A673 (cell line): ENCODE data around the gene MRPL44. TPM values are rescaled to one million over a fixed set of nuclear protein-coding genes. Genes with fewer than 3 reads are reported as not detected.
A peak's percentile ranks its signal among the peaks of the same experiment; 100 is the strongest.

Experiments
- BruUV-seq: library from RNA; stranded (reverse); fragments of 400-500 nt; replicated peaks from 2 replicates; lab custom pipeline; 2021; lab: Mats Ljungman, UMichigan
- CTCF ChIA-PET: fragments of 300-600 bp; sonication (Branson Sonifier 250); formaldehyde crosslinking; loops from one replicate; lab custom pipeline; 2022; ENCODE audit warnings: antibody characterized with exemption; lab: Charles Lee
- POLR2A ChIA-PET: fragments of 300-600 bp; sonication (Branson Sonifier 250); formaldehyde crosslinking; loops from one replicate; lab custom pipeline; 2022; ENCODE audit warnings: antibody characterized with exemption; ENCODE audit not compliant: low non-redundant PET; lab: Charles Lee
- DNase-seq: peaks from one replicate; pipeline ENCODE4 v3.0.0-alpha.2; 2015; ENCODE audit warnings: low spot score
- H3K27ac ChIP-seq: fragments of 200-600 bp; sonication (generic); 2 replicates; pipeline ENCODE4 v1.5.1; 2016; ENCODE audit warnings: mixed run types, low read depth, mild to moderate bottlenecking, mixed read lengths, antibody characterized with exemption, low read length; ENCODE audit not compliant: poor library complexity, severe bottlenecking
- H3K27me3 ChIP-seq: fragments of 200-600 bp; sonication (generic); replicated peaks from 2 replicates; pipeline ENCODE4 v1.6.1; 2017; ENCODE audit warnings: mixed run types, low read depth, mild to moderate bottlenecking, mixed read lengths, antibody characterized with exemption, low read length; ENCODE audit not compliant: insufficient read depth, poor library complexity
- H3K36me3 ChIP-seq: fragments of 200-600 bp; sonication (generic); 2 replicates; pipeline ENCODE4 v1.6.1; 2016; ENCODE audit warnings: mixed run types, mild to moderate bottlenecking, mixed read lengths, antibody characterized with exemption, low read length; ENCODE audit not compliant: insufficient read depth, poor library complexity, severe bottlenecking
- H3K4me1 ChIP-seq: fragments of 200-600 bp; sonication (generic); 2 replicates; pipeline ENCODE4 v1.6.1; 2017; ENCODE audit warnings: mixed run types, mild to moderate bottlenecking, mixed read lengths, antibody characterized with exemption, low read length; ENCODE audit not compliant: insufficient read depth, poor library complexity, severe bottlenecking
- H3K4me3 ChIP-seq: fragments of 200-600 bp; sonication (generic); 2 replicates; pipeline ENCODE4 v1.5.1; 2016; ENCODE audit warnings: low read depth, mixed run types, mild to moderate bottlenecking, mixed read lengths, low read length; ENCODE audit not compliant: poor library complexity, severe bottlenecking
- H3K9me3 ChIP-seq: fragments of 200-600 bp; sonication (generic); 2 replicates; pipeline ENCODE4 v1.6.1; 2016; ENCODE audit warnings: mixed run types, low read depth, mild to moderate bottlenecking, mixed read lengths, antibody characterized with exemption, low read length; ENCODE audit not compliant: poor library complexity, severe bottlenecking
- EZH2 ChIP-seq: fragments of 200-600 bp; sonication (generic); IDR thresholded peaks from 2 replicates; pipeline ENCODE4 v1.6.1; 2017; ENCODE audit warnings: borderline replicate concordance, low read depth, mild to moderate bottlenecking, mixed read lengths, antibody characterized with exemption, low read length; ENCODE audit not compliant: poor library complexity, severe bottlenecking
- intact Hi-C: fragments of 100-400 bp; cut with micrococcal nuclease; formaldehyde crosslinking; loops from one replicate; pipeline ENCODE4 v1.10.0; 2022; ENCODE audit not compliant: unreplicated experiment
- total RNA-seq: library from RNA; stranded (reverse); gene quantifications from 2 replicates; pipeline ENCODE4 v1.2.3, GENCODE V29; 2021
- TF ChIP-seq, protein P1 (sequence below): fragments of 300-800, 200-600 bp; sonication (generic); conservative IDR thresholded peaks from 2 replicates; pipeline ENCODE4 v1.5.1; 2017; ENCODE audit warnings: low read depth, mild to moderate bottlenecking, antibody characterized with exemption, low read length, moderate library complexity, mixed read lengths

The MRPL44 gene
- total RNA-seq, 1 experiment from 2014 or later, result 38.3 TPM

DNA sequence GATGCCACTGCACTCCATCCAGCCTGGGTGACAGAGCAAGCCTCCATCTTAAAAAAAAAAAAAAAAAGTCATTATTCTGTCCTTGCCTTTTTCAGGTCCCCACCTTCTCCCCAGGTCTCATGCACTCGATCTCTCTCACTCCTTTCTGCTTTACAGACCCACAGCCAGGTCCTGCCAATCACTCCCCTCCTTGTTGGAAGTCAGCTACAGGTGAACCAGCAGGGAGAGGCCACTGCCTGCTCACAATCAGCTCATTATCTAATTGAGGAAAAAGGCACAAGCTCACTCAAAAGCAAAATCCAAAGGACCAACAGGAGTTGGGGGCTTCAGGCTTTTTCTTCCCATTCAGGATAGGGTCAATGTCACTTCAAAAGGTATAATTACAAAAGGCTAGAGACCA lies 14.1 kb upstream of the MRPL44 start:
- H3K36me3 ChIP-seq, result peaks cover 3% of the 10 kb centered on the region
- peak overlapping the region; percentile 97 for H3K27ac ChIP-seq
- DNase-seq, result no peak
- H3K9me3 ChIP-seq, result no peaks in the 10 kb centered on the region
- intact Hi-C loops, result no loop called here
- peak overlapping the region; percentile 97 for H3K4me3 ChIP-seq
- ChIA-PET CTCF (interaction anchor here (0.9 to 1.0 kb wide), 2 partner anchors 51 to 417 kb away, joined by 3 read pairs; no protein-coding TSS in a partner anchor), POLR2A (no interaction called here)
- H3K27me3 ChIP-seq, result no peaks in the 10 kb centered on the region
- TF ChIP-seq EZH2, result no peak
- TF ChIP-seq, protein P1, sequence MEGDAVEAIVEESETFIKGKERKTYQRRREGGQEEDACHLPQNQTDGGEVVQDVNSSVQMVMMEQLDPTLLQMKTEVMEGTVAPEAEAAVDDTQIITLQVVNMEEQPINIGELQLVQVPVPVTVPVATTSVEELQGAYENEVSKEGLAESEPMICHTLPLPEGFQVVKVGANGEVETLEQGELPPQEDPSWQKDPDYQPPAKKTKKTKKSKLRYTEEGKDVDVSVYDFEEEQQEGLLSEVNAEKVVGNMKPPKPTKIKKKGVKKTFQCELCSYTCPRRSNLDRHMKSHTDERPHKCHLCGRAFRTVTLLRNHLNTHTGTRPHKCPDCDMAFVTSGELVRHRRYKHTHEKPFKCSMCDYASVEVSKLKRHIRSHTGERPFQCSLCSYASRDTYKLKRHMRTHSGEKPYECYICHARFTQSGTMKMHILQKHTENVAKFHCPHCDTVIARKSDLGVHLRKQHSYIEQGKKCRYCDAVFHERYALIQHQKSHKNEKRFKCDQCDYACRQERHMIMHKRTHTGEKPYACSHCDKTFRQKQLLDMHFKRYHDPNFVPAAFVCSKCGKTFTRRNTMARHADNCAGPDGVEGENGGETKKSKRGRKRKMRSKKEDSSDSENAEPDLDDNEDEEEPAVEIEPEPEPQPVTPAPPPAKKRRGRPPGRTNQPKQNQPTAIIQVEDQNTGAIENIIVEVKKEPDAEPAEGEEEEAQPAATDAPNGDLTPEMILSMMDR, result no peak
- H3K4me1 ChIP-seq, result peaks cover 31% of the 10 kb centered on the region
- TSS peak; percentile 67 for BruUV-seq

DNA sequence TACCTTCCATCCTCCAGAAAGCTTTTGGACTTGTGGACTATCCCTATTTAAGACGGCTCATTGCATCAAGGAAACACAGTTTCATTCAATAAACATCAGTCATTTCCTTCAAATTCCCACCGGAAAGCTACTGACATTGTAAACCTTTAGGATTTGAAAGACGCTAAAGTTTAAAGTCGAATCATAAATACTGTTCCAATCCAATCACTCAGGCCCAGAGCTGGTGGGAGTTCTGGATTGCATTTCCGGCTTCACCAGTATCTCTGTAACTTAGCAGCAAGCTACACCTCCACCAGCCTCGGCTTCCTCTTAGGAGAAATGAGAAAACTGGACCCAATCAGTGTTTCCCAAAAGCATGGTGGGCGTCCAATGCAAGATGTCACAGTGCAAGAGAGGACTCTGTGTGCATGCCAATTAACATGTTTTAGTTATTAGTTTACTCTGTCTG lies 13.7 kb upstream of the MRPL44 start:
- POLR2A ChIA-PET, result no interaction called here
- DNase-seq, result peak; percentile 91
- H3K27me3 ChIP-seq, result no peaks in the 10 kb centered on the region
- H3K36me3 ChIP-seq, result peaks cover 3% of the 10 kb centered on the region
- CTCF ChIA-PET, result interaction anchor here (0.9 to 1.0 kb wide), 2 partner anchors 50 to 416 kb away, joined by 3 read pairs; no protein-coding TSS in a partner anchor
- H3K27ac ChIP-seq, result peak overlapping the region; percentile 97
- intact Hi-C loops, result no loop called here
- no peaks in the 10 kb centered on the region for H3K9me3 ChIP-seq
- peak overlapping the region; percentile 97 for H3K4me3 ChIP-seq
- BruUV-seq, result no TSS peak
- H3K4me1 ChIP-seq, result peaks cover 26% of the 10 kb centered on the region
- no peak for TF ChIP-seq EZH2
- TF ChIP-seq, protein P1, result no peak

DNA sequence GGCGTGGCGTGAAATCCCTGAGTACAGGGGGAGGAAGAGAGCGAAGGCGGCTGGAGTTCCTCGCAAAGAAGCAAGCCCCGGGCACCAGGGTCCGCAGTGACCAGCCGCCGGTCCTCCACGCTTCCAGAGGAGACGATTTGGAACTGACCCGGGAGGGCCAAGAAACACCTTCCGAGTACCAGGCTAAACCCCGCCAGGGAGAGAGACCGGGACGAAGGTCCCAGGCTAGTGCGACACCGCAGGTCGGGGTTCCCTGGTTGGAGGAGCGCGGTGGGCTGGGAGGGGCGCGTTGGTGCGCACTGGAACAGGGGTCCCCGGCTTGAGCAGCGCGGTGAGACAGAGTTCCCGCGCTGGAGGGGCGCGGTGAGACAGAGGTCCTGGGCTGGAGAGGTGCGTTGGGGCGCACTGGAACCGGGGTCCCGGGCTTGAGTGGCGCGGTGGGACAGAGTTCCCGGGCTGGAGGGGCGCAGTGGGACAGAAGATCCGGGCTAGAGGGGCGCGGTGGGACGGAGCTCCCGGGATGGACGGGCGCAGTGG lies 13.0 kb upstream of the MRPL44 start:
- Histone ChIP-seq H3K4me1 (peaks cover 24% of the 10 kb centered on the region), H3K9me3 (no peaks in the 10 kb centered on the region), H3K27me3 (no peaks in the 10 kb centered on the region), H3K36me3 (peaks cover 3% of the 10 kb centered on the region), H3K4me3 (peak overlapping the region; percentile 97), H3K27ac (peak overlapping the region; percentile 97)
- ChIA-PET POLR2A (no interaction called here), CTCF (interaction anchor here (0.9 to 1.0 kb wide), 2 partner anchors 49 to 416 kb away, joined by 3 read pairs; no protein-coding TSS in a partner anchor)
- no TSS peak for BruUV-seq
- TF ChIP-seq, protein P1, result no peak
- no peak for TF ChIP-seq EZH2
- DNase-seq, result peak; percentile 58
- intact Hi-C loops, result no loop called here
